GM12878 (cell line): ENCODE measurements around the gene MLXIP.

Experiments
- CHD2 ChIP-seq: IDR thresholded peaks from 2 replicates; pipeline ENCODE4 v1.6.1; 2011; ENCODE audit warnings: low read depth, low read length, improper control_type of control experiment, borderline replicate concordance
- SP1 ChIP-seq: IDR thresholded peaks from one replicate; pipeline ENCODE4 v1.6.1; 2011; ENCODE audit warnings: low read depth, low read length

- no peak for TF ChIP-seq CHD2
- no peak for TF ChIP-seq SP1
Observed at GRCh38 chr12:122159882-122160281, 81.3 kb downstream of the MLXIP start.
